H9 (cell line): Measurements from ENCODE around the gene TP53BP2. TPM values are rescaled to one million over a fixed set of nuclear protein-coding genes. Genes with fewer than 3 reads are reported as not detected.

Source experiments
- DNase-seq: peaks from one replicate; pipeline ENCODE4 v3.0.0-alpha.2; 2017
- H2AFZ ChIP-seq: one replicate; pipeline ENCODE4 v1.6.1; 2013; ENCODE audit warnings: mild to moderate bottlenecking, low read length, control low read depth, moderate library complexity
- H2AK5ac ChIP-seq: 2 replicates; pipeline ENCODE4 v1.6.1; 2013; ENCODE audit warnings: low read length, control low read depth, mixed read lengths; ENCODE audit not compliant: insufficient read length
- H2BK120ac ChIP-seq: one replicate; pipeline ENCODE4 v1.6.1; 2013; ENCODE audit warnings: low read depth, mild to moderate bottlenecking, low read length, control low read depth, inconsistent platforms; ENCODE audit not compliant: poor library complexity, severe bottlenecking
- H2BK12ac ChIP-seq: 2 replicates; pipeline ENCODE4 v1.6.1; 2013; ENCODE audit warnings: low read length, control low read depth, mixed read lengths, low read depth; ENCODE audit not compliant: insufficient read length
- H2BK15ac ChIP-seq: 2 replicates; pipeline ENCODE4 v1.6.1; 2013; ENCODE audit warnings: low read depth, low read length, control low read depth
- H2BK20ac ChIP-seq: one replicate; pipeline ENCODE4 v1.6.1; 2013; ENCODE audit warnings: low read depth, mild to moderate bottlenecking, low read length, control low read depth, inconsistent platforms; ENCODE audit not compliant: poor library complexity, severe bottlenecking
- H2BK5ac ChIP-seq: 2 replicates; pipeline ENCODE4 v1.6.1; 2013; ENCODE audit warnings: low read length, control low read depth, mixed read lengths; ENCODE audit not compliant: insufficient read length
- H3K14ac ChIP-seq: 2 replicates; pipeline ENCODE4 v1.6.1; 2013; ENCODE audit warnings: low read length, control low read depth; ENCODE audit not compliant: insufficient read depth
- H3K18ac ChIP-seq: 2 replicates; pipeline ENCODE4 v1.6.1; 2013; ENCODE audit warnings: low read depth, mild to moderate bottlenecking, mixed read lengths, low read length, control low read depth; ENCODE audit not compliant: insufficient read length
- H3K23ac ChIP-seq: 2 replicates; pipeline ENCODE4 v1.6.1; 2013; ENCODE audit warnings: low read length, control low read depth, mixed read lengths, low read depth; ENCODE audit not compliant: insufficient read length
- H3K23me2 ChIP-seq: 2 replicates; pipeline ENCODE4 v1.6.1; 2013; ENCODE audit warnings: low read depth, mild to moderate bottlenecking, mixed read lengths, low read length, control low read depth; ENCODE audit not compliant: insufficient read length, poor library complexity, severe bottlenecking
- H3K27ac ChIP-seq: 2 replicates; pipeline ENCODE4 v1.5.1; 2013; ENCODE audit warnings: low read length, control low read depth, mixed read lengths, low read depth; ENCODE audit not compliant: insufficient read length
- H3K27me3 ChIP-seq: 2 replicates; pipeline ENCODE4 v1.6.1; 2013; ENCODE audit warnings: low read length, control low read depth, inconsistent platforms; ENCODE audit not compliant: insufficient read depth
- H3K4ac ChIP-seq: 2 replicates; pipeline ENCODE4 v1.6.1; 2013; ENCODE audit warnings: low read depth, mild to moderate bottlenecking, control low read depth, inconsistent platforms, low read length, moderate library complexity
- H3K4me1 ChIP-seq: 2 replicates; pipeline ENCODE4 v1.6.1; 2013; ENCODE audit warnings: low read length, control low read depth, inconsistent platforms; ENCODE audit not compliant: insufficient read depth
- H3K4me2 ChIP-seq: 2 replicates; pipeline ENCODE4 v1.6.1; 2013; ENCODE audit warnings: low read length, control low read depth, mixed read lengths; ENCODE audit not compliant: insufficient read length, insufficient read depth
- H3K56ac ChIP-seq: 2 replicates; pipeline ENCODE4 v1.6.1; 2013; ENCODE audit warnings: low read depth, mild to moderate bottlenecking, mixed read lengths, low read length, control low read depth; ENCODE audit not compliant: insufficient read length
- H3K79me1 ChIP-seq: 2 replicates; pipeline ENCODE4 v1.6.1; 2013; ENCODE audit warnings: low read depth, mild to moderate bottlenecking, moderate library complexity, low read length, control low read depth, inconsistent platforms; ENCODE audit not compliant: insufficient read depth, poor library complexity, severe bottlenecking
- H3K79me2 ChIP-seq: 2 replicates; pipeline ENCODE4 v1.6.1; 2013; ENCODE audit warnings: low read length, control low read depth, inconsistent platforms; ENCODE audit not compliant: insufficient read depth
- H3K9ac ChIP-seq: 2 replicates; pipeline ENCODE4 v1.6.1; 2013; ENCODE audit warnings: low read length, control low read depth, mixed read lengths; ENCODE audit not compliant: insufficient read length; ENCODE audit errors: extremely low read depth
- H3K9me3 ChIP-seq: one replicate; pipeline ENCODE4 v1.6.1; 2013; ENCODE audit warnings: low read depth, low read length, inconsistent platforms; ENCODE audit not compliant: control insufficient read depth
- H3T11ph ChIP-seq: one replicate; pipeline ENCODE4 v1.6.1; 2013; ENCODE audit warnings: mild to moderate bottlenecking, low read length, control low read depth, inconsistent platforms
- H4K20me1 ChIP-seq: one replicate; pipeline ENCODE4 v1.6.1; 2013; ENCODE audit not compliant: control insufficient read depth, insufficient read length, insufficient read depth
- H4K5ac ChIP-seq: 2 replicates; pipeline ENCODE4 v1.6.1; 2013; ENCODE audit warnings: low read depth, mild to moderate bottlenecking, mixed read lengths, low read length, control low read depth; ENCODE audit not compliant: insufficient read length
- H4K8ac ChIP-seq: replicated peaks from 2 replicates; pipeline ENCODE4 v1.6.1; 2013; ENCODE audit warnings: low read length, control low read depth, mixed read lengths, low read depth; ENCODE audit not compliant: insufficient read length
- H4K91ac ChIP-seq: 2 replicates; pipeline ENCODE4 v1.6.1; 2013; ENCODE audit warnings: low read depth, mild to moderate bottlenecking, moderate library complexity, mixed read lengths, low read length, control low read depth; ENCODE audit not compliant: insufficient read length
- H3K27ac Mint-ChIP-seq, 3 experiments: 2 replicates in 2 of 3; 3 replicates in 1 of 3; pipeline ENCODE4 v1.8.0; 2020 to 2021; ENCODE audit warnings: mixed read lengths in 3 of 3, mild to moderate bottlenecking in 1 of 3, moderate library complexity in 1 of 3
- H3K27me3 Mint-ChIP-seq: 2 replicates; pipeline ENCODE4 v1.8.0; 2021; ENCODE audit warnings: low read depth, mild to moderate bottlenecking, moderate library complexity, mixed read lengths
- H3K36me3 Mint-ChIP-seq, 3 experiments: 2 replicates in 2 of 3; 3 replicates in 1 of 3; pipeline ENCODE4 v1.8.0; 2020 to 2021; ENCODE audit warnings: low read depth in 3 of 3, mixed read lengths in 3 of 3; ENCODE audit not compliant: insufficient read depth in 1 of 3
- H3K4me1 Mint-ChIP-seq, 2 experiments: 2 replicates each; pipeline ENCODE4 v1.8.0; 2020; ENCODE audit warnings: mixed read lengths in 2 of 2
- H3K4me3 Mint-ChIP-seq, 2 experiments: 2 replicates in 1 of 2; 3 replicates in 1 of 2; pipeline ENCODE4 v1.8.0; 2020 to 2021; ENCODE audit warnings: mild to moderate bottlenecking in 2 of 2, mixed read lengths in 2 of 2, moderate library complexity in 1 of 2
- H3K9me3 Mint-ChIP-seq, 2 experiments: 2 replicates in 1 of 2; 3 replicates in 1 of 2; pipeline ENCODE4 v1.8.0; 2020; ENCODE audit warnings: mild to moderate bottlenecking in 2 of 2, mixed read lengths in 2 of 2, moderate library complexity in 1 of 2
- WGBS: extraction: QIAGEN DNeasy Blood & Tissue Kit; methylation state at CpG from one replicate; pipeline ENCODE4 v1.1.7; 2013; ENCODE audit warnings: missing lambda C conversion rate, low lambda C conversion rate, mixed read lengths; ENCODE audit not compliant: insufficient read length; ENCODE audit errors: extremely low coverage; 5-methylcytosine and 5-hydroxymethylcytosine counted together
- total RNA-seq: library from RNA; stranded (reverse); gene quantifications from 2 replicates; pipeline ENCODE4 v1.2.1, GENCODE V29; 2021
- TF ChIP-seq, protein P1 (sequence below): fragments of 200-600 bp; sonication (generic); conservative IDR thresholded peaks from 3 replicates; pipeline ENCODE4 v1.8.0; 2021; ENCODE audit warnings: antibody characterized with exemption, mild to moderate bottlenecking

Gene TP53BP2
- total RNA-seq, 1 experiment from 2014 or later, result 49.7 TPM

DNA sequence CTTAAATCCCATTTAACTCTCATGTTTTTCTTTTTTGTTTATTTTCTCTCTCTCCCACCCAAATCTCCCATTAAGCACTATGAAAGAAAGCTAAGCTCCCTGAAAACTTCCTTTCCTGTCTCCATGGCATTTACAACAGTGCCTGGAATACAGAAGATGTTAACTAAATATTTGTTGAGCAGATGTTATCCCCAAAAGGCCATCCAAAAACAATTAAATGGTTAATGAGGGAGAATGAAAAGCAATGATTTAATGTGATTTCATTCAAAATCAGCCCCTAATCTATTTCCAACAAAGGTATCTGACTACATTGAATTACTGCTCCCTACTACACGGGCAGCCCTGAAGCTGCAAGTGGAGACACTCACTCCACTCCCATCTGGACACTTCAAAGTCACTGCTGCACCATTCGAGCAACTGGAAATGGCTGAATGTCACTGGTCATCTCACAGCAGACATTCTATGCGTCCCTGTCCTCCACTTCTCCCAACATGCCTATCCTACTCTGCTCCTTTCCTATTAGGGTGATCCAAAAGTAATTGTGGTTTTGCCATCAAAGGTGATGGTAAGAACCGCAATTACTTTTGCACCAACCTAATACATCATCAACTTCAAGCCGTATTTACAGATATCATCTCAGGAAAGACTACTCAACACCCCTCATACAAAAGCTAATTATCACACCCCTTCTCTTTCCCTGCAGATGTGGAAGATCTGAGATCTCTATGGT lies 7.5 kb downstream of the TP53BP2 start:
- TF ChIP-seq, protein P1, sequence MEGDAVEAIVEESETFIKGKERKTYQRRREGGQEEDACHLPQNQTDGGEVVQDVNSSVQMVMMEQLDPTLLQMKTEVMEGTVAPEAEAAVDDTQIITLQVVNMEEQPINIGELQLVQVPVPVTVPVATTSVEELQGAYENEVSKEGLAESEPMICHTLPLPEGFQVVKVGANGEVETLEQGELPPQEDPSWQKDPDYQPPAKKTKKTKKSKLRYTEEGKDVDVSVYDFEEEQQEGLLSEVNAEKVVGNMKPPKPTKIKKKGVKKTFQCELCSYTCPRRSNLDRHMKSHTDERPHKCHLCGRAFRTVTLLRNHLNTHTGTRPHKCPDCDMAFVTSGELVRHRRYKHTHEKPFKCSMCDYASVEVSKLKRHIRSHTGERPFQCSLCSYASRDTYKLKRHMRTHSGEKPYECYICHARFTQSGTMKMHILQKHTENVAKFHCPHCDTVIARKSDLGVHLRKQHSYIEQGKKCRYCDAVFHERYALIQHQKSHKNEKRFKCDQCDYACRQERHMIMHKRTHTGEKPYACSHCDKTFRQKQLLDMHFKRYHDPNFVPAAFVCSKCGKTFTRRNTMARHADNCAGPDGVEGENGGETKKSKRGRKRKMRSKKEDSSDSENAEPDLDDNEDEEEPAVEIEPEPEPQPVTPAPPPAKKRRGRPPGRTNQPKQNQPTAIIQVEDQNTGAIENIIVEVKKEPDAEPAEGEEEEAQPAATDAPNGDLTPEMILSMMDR, result no peak
- Histone ChIP-seq H3K9me3 (no peaks in the 10 kb centered on the region), H2AFZ (no peak overlapping the region), H3T11ph (no peak overlapping the region), H3K4ac (no peak overlapping the region), H3K4me2 (no peak overlapping the region), H3K23me2 (no peaks in the 10 kb centered on the region), H4K8ac (no peak overlapping the region), H2AK5ac (no peak overlapping the region), H2BK5ac (no peak overlapping the region), H2BK15ac (no peak overlapping the region), H3K79me1 (peaks cover 8% of the 10 kb centered on the region), H4K91ac (no peak overlapping the region), H3K27ac (no peak overlapping the region), H3K79me2 (peaks cover 27% of the 10 kb centered on the region), H3K14ac (no peak overlapping the region), H3K9ac (no peak overlapping the region), H4K20me1 (no peaks in the 10 kb centered on the region), H4K5ac (no peak overlapping the region), H3K56ac (no peak overlapping the region), H3K27me3 (no peaks in the 10 kb centered on the region), H3K23ac (no peak overlapping the region), H3K4me1 (peaks cover 13% of the 10 kb centered on the region), H3K18ac (no peak overlapping the region), H2BK12ac (no peak overlapping the region), H2BK120ac (no peak overlapping the region), H2BK20ac (no peak overlapping the region)
- H3K4me3 Mint-ChIP-seq, result no peak overlapping the region; a peak in 1 of 5 replicates
- H3K27me3 Mint-ChIP-seq, result no peaks in the 10 kb centered on the region
- H3K36me3 Mint-ChIP-seq, result peaks cover 0 to 5% (median 5%) of the 10 kb centered on the region in 3 experiments; a peak in 5 of 7 replicates
- H3K27ac Mint-ChIP-seq, result no peak overlapping the region; a peak in 1 of 7 replicates
- WGBS, result no CpG with 5 or more reads among the region's 5 CpGs
- DNase-seq, result no peak
- peaks cover 31 to 32% of the 10 kb centered on the region in 2 experiments for H3K4me1 Mint-ChIP-seq
- no peaks in the 10 kb centered on the region for H3K9me3 Mint-ChIP-seq
